Measurements from ENCODE around the gene NUCKS1. TPM values are rescaled to one million over a fixed set of nuclear protein-coding genes. Genes with fewer than 3 reads are reported as not detected.

NUCKS1 gene
- polyA plus RNA-seq, 1 donor from 2014 or later = 134 TPM

DNA sequence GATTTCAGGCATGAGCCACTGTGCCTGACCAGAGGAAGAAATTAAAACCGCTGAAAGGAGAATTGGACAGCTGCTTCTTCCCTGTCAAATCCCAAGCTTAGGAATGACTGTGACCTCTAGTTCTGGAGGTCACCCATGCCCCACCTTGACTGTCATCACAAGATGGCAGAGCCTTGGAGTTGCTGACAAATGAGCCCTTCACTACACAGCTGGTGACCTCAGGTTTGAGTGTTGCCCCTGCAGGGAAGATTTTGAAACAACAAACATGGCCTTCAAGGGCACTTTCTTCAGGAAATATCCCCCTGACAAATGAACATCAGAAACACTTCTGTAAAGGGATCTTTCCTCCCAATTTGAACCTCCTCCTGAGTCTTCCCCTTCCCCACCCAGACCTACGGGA lies 62.7 kb downstream of the NUCKS1 start:
- Histone ChIP-seq H3K9me3 (ENCODE audit: low read length) (no peaks in the 10 kb centered on the region), H3K27ac (ENCODE audit: low read length) (no peak overlapping the region), H3K4me3 (ENCODE audit: low read length) (no peak overlapping the region), H4K20me1 (ENCODE audit: insufficient read depth) (no peaks in the 10 kb centered on the region), H3K4me2 (ENCODE audit: low read length) (no peak overlapping the region), H3F3A (ENCODE audit: insufficient read depth, low read length, poor library complexity, severe bottlenecking) (no peaks in the 10 kb centered on the region), H3K9me2 (ENCODE audit: insufficient read depth, low read length) (no peaks in the 10 kb centered on the region), H3K9ac (ENCODE audit: low read length) (no peak overlapping the region), H3K36me3 (ENCODE audit: insufficient read depth, low read length) (no peaks in the 10 kb centered on the region), H3K27me3 (ENCODE audit: insufficient read depth, low read depth, low read length) (no peaks in the 10 kb centered on the region), H2AFZ (ENCODE audit: low read depth, low read length) (no peak overlapping the region), H3K79me2 (replicated peaks; ENCODE audit: insufficient read depth, low read length) (no peaks in the 10 kb centered on the region)
- TF ChIP-seq RAD21 (conservative IDR thresholded peaks at IDR 0.05) = no peak
- TF ChIP-seq EZH2 (IDR thresholded peaks at IDR 0.05; ENCODE audit: borderline replicate concordance, insufficient read depth, low read length, poor library complexity, severe bottlenecking) = no peak
- TF ChIP-seq TAF1 (IDR thresholded peaks at IDR 0.05; ENCODE audit: low read depth) = no peak
- no peak for TF ChIP-seq SMC3 (conservative IDR thresholded peaks at IDR 0.05; ENCODE audit: poor library complexity)
- TF ChIP-seq POLR2AphosphoS5 (IDR thresholded peaks at IDR 0.05) = no peak
- no peak for TF ChIP-seq REST (IDR thresholded peaks at IDR 0.05; ENCODE audit: borderline replicate concordance)
- no peak for TF ChIP-seq EP300 (conservative IDR thresholded peaks at IDR 0.05; ENCODE audit: poor library complexity, severe bottlenecking)
- TF ChIP-seq MXI1 (conservative IDR thresholded peaks at IDR 0.05; ENCODE audit: poor library complexity, severe bottlenecking) = no peak
- TF ChIP-seq, protein P1, sequence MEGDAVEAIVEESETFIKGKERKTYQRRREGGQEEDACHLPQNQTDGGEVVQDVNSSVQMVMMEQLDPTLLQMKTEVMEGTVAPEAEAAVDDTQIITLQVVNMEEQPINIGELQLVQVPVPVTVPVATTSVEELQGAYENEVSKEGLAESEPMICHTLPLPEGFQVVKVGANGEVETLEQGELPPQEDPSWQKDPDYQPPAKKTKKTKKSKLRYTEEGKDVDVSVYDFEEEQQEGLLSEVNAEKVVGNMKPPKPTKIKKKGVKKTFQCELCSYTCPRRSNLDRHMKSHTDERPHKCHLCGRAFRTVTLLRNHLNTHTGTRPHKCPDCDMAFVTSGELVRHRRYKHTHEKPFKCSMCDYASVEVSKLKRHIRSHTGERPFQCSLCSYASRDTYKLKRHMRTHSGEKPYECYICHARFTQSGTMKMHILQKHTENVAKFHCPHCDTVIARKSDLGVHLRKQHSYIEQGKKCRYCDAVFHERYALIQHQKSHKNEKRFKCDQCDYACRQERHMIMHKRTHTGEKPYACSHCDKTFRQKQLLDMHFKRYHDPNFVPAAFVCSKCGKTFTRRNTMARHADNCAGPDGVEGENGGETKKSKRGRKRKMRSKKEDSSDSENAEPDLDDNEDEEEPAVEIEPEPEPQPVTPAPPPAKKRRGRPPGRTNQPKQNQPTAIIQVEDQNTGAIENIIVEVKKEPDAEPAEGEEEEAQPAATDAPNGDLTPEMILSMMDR (IDR thresholded peaks at IDR 0.05; ENCODE audit: poor library complexity, severe bottlenecking) = no peak

DNA sequence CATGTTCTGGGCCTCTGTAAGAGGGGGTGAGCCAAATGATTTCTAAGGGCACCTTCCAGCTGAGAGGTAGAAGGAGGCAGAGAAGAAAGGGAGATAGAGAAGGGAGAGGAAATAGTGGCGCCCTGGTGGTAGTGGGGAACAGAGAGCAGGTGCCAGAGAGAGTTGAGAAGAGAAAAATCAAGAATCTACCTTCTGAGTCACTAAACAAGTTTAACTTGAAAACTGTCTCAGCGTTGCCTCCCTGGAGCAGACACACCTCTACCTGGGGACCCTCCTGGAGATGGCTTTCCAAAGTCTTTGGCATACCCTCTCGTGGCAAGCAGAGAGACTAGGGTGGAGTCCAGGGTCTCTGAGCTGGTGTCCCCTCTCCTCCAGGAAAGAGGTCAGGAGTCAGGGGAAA lies 68.6 kb downstream of the NUCKS1 start:
- Histone ChIP-seq H3K4me3 (ENCODE audit: low read length) (no peak overlapping the region), H3K27me3 (ENCODE audit: insufficient read depth, low read depth, low read length) (peaks cover 7% of the 10 kb centered on the region), H4K20me1 (ENCODE audit: insufficient read depth) (no peaks in the 10 kb centered on the region), H2AFZ (ENCODE audit: low read depth, low read length) (no peak overlapping the region), H3K9me3 (ENCODE audit: low read length) (no peaks in the 10 kb centered on the region), H3K9ac (ENCODE audit: low read length) (no peak overlapping the region), H3F3A (ENCODE audit: insufficient read depth, low read length, poor library complexity, severe bottlenecking) (no peaks in the 10 kb centered on the region), H3K27ac (ENCODE audit: low read length) (no peak overlapping the region), H3K4me2 (ENCODE audit: low read length) (no peak overlapping the region), H3K9me2 (ENCODE audit: insufficient read depth, low read length) (no peaks in the 10 kb centered on the region), H3K36me3 (ENCODE audit: insufficient read depth, low read length) (no peaks in the 10 kb centered on the region), H3K79me2 (replicated peaks; ENCODE audit: insufficient read depth, low read length) (peaks cover 3% of the 10 kb centered on the region)
- TF ChIP-seq, protein P1 (IDR thresholded peaks at IDR 0.05; ENCODE audit: poor library complexity, severe bottlenecking) = no peak
- TF ChIP-seq EP300 (conservative IDR thresholded peaks at IDR 0.05; ENCODE audit: poor library complexity, severe bottlenecking) = no peak
- no peak for TF ChIP-seq RAD21 (conservative IDR thresholded peaks at IDR 0.05)
- TF ChIP-seq REST (IDR thresholded peaks at IDR 0.05; ENCODE audit: borderline replicate concordance) = no peak
- no peak for TF ChIP-seq SMC3 (conservative IDR thresholded peaks at IDR 0.05; ENCODE audit: poor library complexity)

Measured in neural cell (in vitro differentiated cells).